ENCODE results near the gene LTBP2. TPM values are rescaled to one million over a fixed set of nuclear protein-coding genes. Genes with fewer than 3 reads are reported as not detected.

LTBP2 gene
- total RNA-seq, 1 experiment from 2014 or later = 17.4 TPM

- CTCF ChIA-PET = no interaction called here
- Histone ChIP-seq H3K9me3 (ENCODE audit: low read length) (no peaks in the 10 kb centered on the region), H3K4me2 (ENCODE audit: low read length) (no peak overlapping the region), H3K4me1 (ENCODE audit: insufficient read depth, low read length) (no peaks in the 10 kb centered on the region), H2AFZ (ENCODE audit: low read length) (no peak overlapping the region), H3K4me3 (ENCODE audit: low read length) (no peak overlapping the region), H3F3A (ENCODE audit: low read length, unreplicated experiment) (no peaks in the 10 kb centered on the region), H3K27ac (ENCODE audit: low read length) (no peak overlapping the region), H3K9me2 (replicated peaks; ENCODE audit: low read length) (no peaks in the 10 kb centered on the region), H3K27me3 (ENCODE audit: low read length) (no peaks in the 10 kb centered on the region), H3K36me3 (ENCODE audit: low read depth, low read length) (no peaks in the 10 kb centered on the region), H4K20me1 (ENCODE audit: low read length) (no peaks in the 10 kb centered on the region), H3K79me2 (ENCODE audit: low read length) (no peaks in the 10 kb centered on the region), H3K9ac (ENCODE audit: low read length) (no peak overlapping the region)
- no peak for TF ChIP-seq EZH2phosphoT487 (IDR thresholded peaks at IDR 0.05; ENCODE audit: borderline replicate concordance, low read length)
- no peak for TF ChIP-seq EZH2 (IDR thresholded peaks at IDR 0.05; ENCODE audit: low read length, unreplicated experiment)
- TF ChIP-seq, protein P1, sequence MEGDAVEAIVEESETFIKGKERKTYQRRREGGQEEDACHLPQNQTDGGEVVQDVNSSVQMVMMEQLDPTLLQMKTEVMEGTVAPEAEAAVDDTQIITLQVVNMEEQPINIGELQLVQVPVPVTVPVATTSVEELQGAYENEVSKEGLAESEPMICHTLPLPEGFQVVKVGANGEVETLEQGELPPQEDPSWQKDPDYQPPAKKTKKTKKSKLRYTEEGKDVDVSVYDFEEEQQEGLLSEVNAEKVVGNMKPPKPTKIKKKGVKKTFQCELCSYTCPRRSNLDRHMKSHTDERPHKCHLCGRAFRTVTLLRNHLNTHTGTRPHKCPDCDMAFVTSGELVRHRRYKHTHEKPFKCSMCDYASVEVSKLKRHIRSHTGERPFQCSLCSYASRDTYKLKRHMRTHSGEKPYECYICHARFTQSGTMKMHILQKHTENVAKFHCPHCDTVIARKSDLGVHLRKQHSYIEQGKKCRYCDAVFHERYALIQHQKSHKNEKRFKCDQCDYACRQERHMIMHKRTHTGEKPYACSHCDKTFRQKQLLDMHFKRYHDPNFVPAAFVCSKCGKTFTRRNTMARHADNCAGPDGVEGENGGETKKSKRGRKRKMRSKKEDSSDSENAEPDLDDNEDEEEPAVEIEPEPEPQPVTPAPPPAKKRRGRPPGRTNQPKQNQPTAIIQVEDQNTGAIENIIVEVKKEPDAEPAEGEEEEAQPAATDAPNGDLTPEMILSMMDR (conservative IDR thresholded peaks at IDR 0.05; ENCODE audit: low read depth, low read length) = no peak
- BruUV-seq (replicated peaks) = no TSS peak
- DNase-seq = no peak
- intact Hi-C loops (cut with micrococcal nuclease) = no loop called here
- POLR2A ChIA-PET (ENCODE audit: unreplicated experiment) = no interaction called here
- ATAC-seq = no peak
These were observed 86.6 kb downstream of the LTBP2 start for GRCh38 chr14:74525361-74525851.

DNA sequence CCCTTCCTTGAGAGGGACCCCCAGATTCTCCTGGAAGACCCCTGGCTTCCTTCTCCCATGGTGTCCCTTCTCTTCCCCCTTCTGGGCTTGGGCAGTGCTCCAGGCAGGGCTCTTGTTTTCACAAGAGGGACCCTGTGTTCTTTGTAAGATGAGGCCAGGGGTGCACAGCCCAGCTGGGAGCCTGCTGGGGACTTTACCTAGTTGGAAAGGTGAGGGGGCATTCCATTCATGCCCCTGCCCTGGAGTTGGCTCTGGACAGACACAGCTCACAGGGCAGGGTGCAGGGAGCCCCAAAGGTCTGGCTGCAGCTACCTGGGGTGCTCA, 87.3 kb downstream of the LTBP2 start:
- ChIA-PET POLR2A (ENCODE audit: unreplicated experiment) (no interaction called here), CTCF (no interaction called here)
- Histone ChIP-seq H3K9me2 (replicated peaks; ENCODE audit: low read length) (no peaks in the 10 kb centered on the region), H3K4me2 (ENCODE audit: low read length) (no peak overlapping the region), H2AFZ (ENCODE audit: low read length) (no peak overlapping the region), H3K9me3 (ENCODE audit: low read length) (no peaks in the 10 kb centered on the region), H3K4me3 (ENCODE audit: low read length) (no peak overlapping the region), H3K4me1 (ENCODE audit: insufficient read depth, low read length) (no peaks in the 10 kb centered on the region), H3K27ac (ENCODE audit: low read length) (no peak overlapping the region), H3K79me2 (ENCODE audit: low read length) (no peaks in the 10 kb centered on the region), H3K27me3 (ENCODE audit: low read length) (no peaks in the 10 kb centered on the region), H3K36me3 (ENCODE audit: low read depth, low read length) (no peaks in the 10 kb centered on the region), H3F3A (ENCODE audit: low read length, unreplicated experiment) (no peaks in the 10 kb centered on the region), H4K20me1 (ENCODE audit: low read length) (no peaks in the 10 kb centered on the region), H3K9ac (ENCODE audit: low read length) (no peak overlapping the region)
- DNase-seq (no peak), ATAC-seq (no peak)
- no TSS peak for BruUV-seq (replicated peaks)
- intact Hi-C loops (cut with micrococcal nuclease) = no loop called here
- TF ChIP-seq EZH2phosphoT487 (IDR thresholded peaks at IDR 0.05; ENCODE audit: borderline replicate concordance, low read length) (no peak), EZH2 (IDR thresholded peaks at IDR 0.05; ENCODE audit: low read length, unreplicated experiment) (no peak)

- no peak overlapping the region for H3K4me2 ChIP-seq (ENCODE audit: low read length)
- H3K79me2 ChIP-seq (ENCODE audit: low read length) = no peaks in the 10 kb centered on the region
- no peak for DNase-seq
- no peak overlapping the region for H3K4me3 ChIP-seq (ENCODE audit: low read length)
- intact Hi-C loops (cut with micrococcal nuclease) = no loop called here
- ChIA-PET CTCF (no interaction called here), POLR2A (ENCODE audit: unreplicated experiment) (no interaction called here)
- H3K9me3 ChIP-seq (ENCODE audit: low read length) = no peaks in the 10 kb centered on the region
- H3F3A ChIP-seq (ENCODE audit: low read length, unreplicated experiment) = no peaks in the 10 kb centered on the region
- no peak overlapping the region for H3K9ac ChIP-seq (ENCODE audit: low read length)
- no TSS peak for BruUV-seq (replicated peaks)
- H3K27ac ChIP-seq (ENCODE audit: low read length) = no peak overlapping the region
- H2AFZ ChIP-seq (ENCODE audit: low read length) = no peak overlapping the region
- H3K9me2 ChIP-seq (replicated peaks; ENCODE audit: low read length) = no peaks in the 10 kb centered on the region
- no peak for TF ChIP-seq EZH2phosphoT487 (IDR thresholded peaks at IDR 0.05; ENCODE audit: borderline replicate concordance, low read length)
- TF ChIP-seq, protein P1 (conservative IDR thresholded peaks at IDR 0.05; ENCODE audit: low read depth, low read length) = no peak
- no peaks in the 10 kb centered on the region for H3K36me3 ChIP-seq (ENCODE audit: low read depth, low read length)
- H4K20me1 ChIP-seq (ENCODE audit: low read length) = no peaks in the 10 kb centered on the region
- H3K4me1 ChIP-seq (ENCODE audit: insufficient read depth, low read length) = no peaks in the 10 kb centered on the region
- no peak for ATAC-seq
- H3K27me3 ChIP-seq (ENCODE audit: low read length) = no peaks in the 10 kb centered on the region
These were observed 87.8 kb downstream of the LTBP2 start for GRCh38 chr14:74524076-74524811.
